ENCODE data around the gene DNAH1. TPM values are rescaled to one million over a fixed set of nuclear protein-coding genes. Genes with fewer than 3 reads are reported as not detected.

The DNAH1 gene
- total RNA-seq, 1 donor from 2014 or later = 8.9 TPM

DNA sequence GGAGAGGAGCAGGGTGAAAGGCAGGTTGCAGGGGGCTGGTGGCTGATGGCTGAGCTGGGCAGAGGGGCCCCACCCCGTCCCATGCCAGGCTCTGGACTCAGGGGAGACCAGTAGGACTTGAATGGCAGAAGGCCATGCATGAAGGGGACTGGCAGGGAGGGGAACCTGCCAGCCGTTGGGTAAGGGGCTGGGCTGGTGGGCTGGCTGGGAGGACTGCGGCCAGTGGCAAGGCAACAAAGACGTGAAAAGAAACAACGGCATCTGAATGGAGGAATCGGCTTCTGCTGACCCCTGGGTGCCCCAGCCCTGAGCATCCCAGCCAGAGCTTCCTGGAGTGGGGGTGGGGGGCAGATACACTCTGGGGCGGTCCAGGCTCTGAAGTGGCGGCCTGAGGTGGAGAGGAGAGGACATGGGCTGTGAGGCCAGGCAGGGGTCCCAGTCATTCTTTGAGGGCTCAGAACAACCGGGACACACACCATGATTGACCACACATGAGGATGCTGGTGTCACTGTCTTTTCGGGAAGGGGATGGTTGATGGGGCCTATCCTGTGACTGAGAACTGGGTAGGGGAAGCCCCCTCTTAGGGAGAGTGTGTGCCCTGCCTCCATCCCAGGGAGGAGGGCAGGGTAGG lies 16.8 kb upstream of the DNAH1 start:
- Mint-ChIP-seq H3K4me1 (ENCODE audit: low read depth, unreplicated experiment) (peaks cover 36% of the 10 kb centered on the region), H3K4me3 (ENCODE audit: unreplicated experiment) (peak overlapping the region; percentile 15), H3K27ac (ENCODE audit: unreplicated experiment) (peak overlapping the region; percentile 75), H3K9me3 (ENCODE audit: unreplicated experiment) (peaks cover 6% of the 10 kb centered on the region), H3K36me3 (ENCODE audit: unreplicated experiment) (peaks cover 3% of the 10 kb centered on the region), H3K27me3 (ENCODE audit: unreplicated experiment) (peaks cover 17% of the 10 kb centered on the region)
- TF ChIP-seq, protein P1, sequence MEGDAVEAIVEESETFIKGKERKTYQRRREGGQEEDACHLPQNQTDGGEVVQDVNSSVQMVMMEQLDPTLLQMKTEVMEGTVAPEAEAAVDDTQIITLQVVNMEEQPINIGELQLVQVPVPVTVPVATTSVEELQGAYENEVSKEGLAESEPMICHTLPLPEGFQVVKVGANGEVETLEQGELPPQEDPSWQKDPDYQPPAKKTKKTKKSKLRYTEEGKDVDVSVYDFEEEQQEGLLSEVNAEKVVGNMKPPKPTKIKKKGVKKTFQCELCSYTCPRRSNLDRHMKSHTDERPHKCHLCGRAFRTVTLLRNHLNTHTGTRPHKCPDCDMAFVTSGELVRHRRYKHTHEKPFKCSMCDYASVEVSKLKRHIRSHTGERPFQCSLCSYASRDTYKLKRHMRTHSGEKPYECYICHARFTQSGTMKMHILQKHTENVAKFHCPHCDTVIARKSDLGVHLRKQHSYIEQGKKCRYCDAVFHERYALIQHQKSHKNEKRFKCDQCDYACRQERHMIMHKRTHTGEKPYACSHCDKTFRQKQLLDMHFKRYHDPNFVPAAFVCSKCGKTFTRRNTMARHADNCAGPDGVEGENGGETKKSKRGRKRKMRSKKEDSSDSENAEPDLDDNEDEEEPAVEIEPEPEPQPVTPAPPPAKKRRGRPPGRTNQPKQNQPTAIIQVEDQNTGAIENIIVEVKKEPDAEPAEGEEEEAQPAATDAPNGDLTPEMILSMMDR (IDR thresholded peaks at IDR 0.05; ENCODE audit: partially characterized antibody, unreplicated experiment) = no peak
- DNase-seq = no peak

DNA sequence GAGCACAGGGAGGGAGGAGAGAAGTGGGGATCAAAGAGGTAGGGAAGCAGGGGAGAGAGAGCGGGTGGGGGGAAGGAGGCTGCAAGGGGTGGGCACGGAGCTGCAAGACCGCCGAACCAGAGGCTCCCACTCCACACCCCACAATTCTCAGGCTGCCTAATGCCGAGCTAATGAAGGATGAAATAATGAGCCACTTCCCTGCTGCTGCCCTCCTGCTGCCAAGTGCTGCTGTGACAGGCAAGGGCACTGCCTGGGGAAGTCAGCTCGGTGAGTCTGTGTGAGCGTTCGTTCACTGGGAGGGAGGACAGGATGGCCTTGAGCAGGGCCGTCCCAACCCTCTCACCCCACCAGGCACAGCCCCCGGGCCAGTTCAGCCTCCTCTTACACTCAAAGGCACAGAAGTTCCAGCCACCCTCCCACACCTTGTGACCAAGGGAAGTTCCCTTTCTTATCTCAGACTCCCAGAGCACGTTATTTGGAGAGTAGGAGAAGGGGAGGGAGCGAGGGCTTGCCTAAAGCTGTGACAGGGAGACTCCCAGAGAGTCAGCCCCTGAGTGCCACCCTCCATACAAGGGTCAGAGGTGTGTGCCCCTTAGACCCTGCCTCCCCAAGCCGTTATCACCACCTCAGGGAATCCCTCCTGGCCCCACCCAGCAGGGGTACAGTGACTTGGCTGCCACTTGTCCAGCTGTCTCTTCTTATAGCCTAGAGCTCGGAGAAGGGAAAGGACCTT lies 16.1 kb upstream of the DNAH1 start:
- TF ChIP-seq, protein P1 (IDR thresholded peaks at IDR 0.05; ENCODE audit: partially characterized antibody, unreplicated experiment) = no peak
- DNase-seq = no peak
- peaks cover 42% of the 10 kb centered on the region for H3K4me1 Mint-ChIP-seq (ENCODE audit: low read depth, unreplicated experiment)
- H3K27ac Mint-ChIP-seq (ENCODE audit: unreplicated experiment) = peak overlapping the region; percentile 75
- no peak overlapping the region for H3K4me3 Mint-ChIP-seq (ENCODE audit: unreplicated experiment)
- peaks cover 17% of the 10 kb centered on the region for H3K27me3 Mint-ChIP-seq (ENCODE audit: unreplicated experiment)
- H3K36me3 Mint-ChIP-seq (ENCODE audit: unreplicated experiment) = peaks cover 3% of the 10 kb centered on the region
- peaks cover 7% of the 10 kb centered on the region for H3K9me3 Mint-ChIP-seq (ENCODE audit: unreplicated experiment)

DNA sequence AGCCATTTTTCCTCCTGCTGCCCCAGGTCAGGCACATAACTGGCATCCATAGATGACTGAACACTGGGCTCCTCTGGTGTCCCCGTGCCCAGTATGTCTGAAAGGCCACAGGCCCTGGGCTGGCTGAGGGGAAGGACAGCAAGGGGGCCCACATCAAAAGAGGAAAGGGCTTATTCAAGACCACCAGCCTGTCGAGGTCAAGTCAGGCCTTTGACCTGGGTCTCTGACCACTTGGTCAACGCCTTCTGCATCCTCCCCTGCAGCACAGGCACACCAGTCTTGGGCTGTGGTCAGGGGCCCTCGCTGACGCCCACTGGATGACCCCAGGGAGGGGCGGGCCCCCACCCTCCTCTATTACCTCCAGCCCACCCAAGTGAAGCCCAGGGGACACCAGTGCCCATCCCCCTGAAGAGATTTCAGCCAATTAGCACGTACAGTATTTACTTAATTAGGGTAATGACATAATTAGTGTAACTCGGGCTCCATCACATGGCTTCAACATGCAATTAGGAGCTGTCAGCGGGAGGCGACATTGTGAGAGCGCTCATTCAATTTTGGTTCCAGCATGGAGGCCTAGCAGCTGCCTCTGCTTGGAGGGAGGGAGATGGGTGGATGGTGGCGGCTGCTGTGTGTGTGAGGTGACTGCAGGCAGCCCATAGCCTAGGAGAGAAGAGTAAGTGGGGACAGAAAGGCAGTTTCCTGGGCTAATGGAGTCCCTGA lies 13.5 kb upstream of the DNAH1 start:
- peak overlapping the region; percentile 88 for H3K27ac Mint-ChIP-seq (ENCODE audit: unreplicated experiment)
- peaks cover 42% of the 10 kb centered on the region for H3K4me1 Mint-ChIP-seq (ENCODE audit: low read depth, unreplicated experiment)
- H3K4me3 Mint-ChIP-seq (ENCODE audit: unreplicated experiment) = peak overlapping the region; percentile 73
- peaks cover 12% of the 10 kb centered on the region for H3K9me3 Mint-ChIP-seq (ENCODE audit: unreplicated experiment)
- peaks cover 19% of the 10 kb centered on the region for H3K27me3 Mint-ChIP-seq (ENCODE audit: unreplicated experiment)
- H3K36me3 Mint-ChIP-seq (ENCODE audit: unreplicated experiment) = peaks cover 13% of the 10 kb centered on the region
- TF ChIP-seq, protein P1 (IDR thresholded peaks at IDR 0.05; ENCODE audit: partially characterized antibody, unreplicated experiment) = no peak
- DNase-seq = no peak

DNA sequence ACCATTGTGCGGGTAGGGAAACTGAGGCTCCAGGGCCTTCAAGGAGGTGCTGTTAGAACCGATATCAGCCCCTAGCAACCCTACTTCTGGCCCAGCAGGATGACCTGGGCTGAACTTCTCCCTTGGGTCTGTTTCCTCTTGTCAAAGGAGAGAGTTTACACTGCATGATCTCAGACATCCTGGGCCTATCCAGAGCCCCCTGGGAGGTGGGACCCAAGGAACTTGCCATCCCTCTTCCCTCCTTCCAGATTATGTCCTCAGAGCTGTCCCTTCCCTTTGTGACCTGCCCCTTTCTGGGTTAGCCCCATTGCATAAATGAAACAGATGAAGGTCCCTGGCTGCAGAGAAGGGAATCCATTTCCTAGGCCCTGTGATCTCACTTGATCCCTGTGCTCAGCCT lies 12.3 kb upstream of the DNAH1 start:
- no peak overlapping the region for H3K4me3 Mint-ChIP-seq (ENCODE audit: unreplicated experiment)
- TF ChIP-seq, protein P1 (IDR thresholded peaks at IDR 0.05; ENCODE audit: partially characterized antibody, unreplicated experiment) = no peak
- no peak overlapping the region for H3K27ac Mint-ChIP-seq (ENCODE audit: unreplicated experiment)
- H3K27me3 Mint-ChIP-seq (ENCODE audit: unreplicated experiment) = peaks cover 14% of the 10 kb centered on the region
- no peak for DNase-seq
- H3K9me3 Mint-ChIP-seq (ENCODE audit: unreplicated experiment) = peaks cover 12% of the 10 kb centered on the region
- H3K36me3 Mint-ChIP-seq (ENCODE audit: unreplicated experiment) = peaks cover 13% of the 10 kb centered on the region
- peaks cover 46% of the 10 kb centered on the region for H3K4me1 Mint-ChIP-seq (ENCODE audit: low read depth, unreplicated experiment)

All from glutamatergic neuron (in vitro differentiated cells).